ENCODE data around the gene FNDC11.

DNA sequence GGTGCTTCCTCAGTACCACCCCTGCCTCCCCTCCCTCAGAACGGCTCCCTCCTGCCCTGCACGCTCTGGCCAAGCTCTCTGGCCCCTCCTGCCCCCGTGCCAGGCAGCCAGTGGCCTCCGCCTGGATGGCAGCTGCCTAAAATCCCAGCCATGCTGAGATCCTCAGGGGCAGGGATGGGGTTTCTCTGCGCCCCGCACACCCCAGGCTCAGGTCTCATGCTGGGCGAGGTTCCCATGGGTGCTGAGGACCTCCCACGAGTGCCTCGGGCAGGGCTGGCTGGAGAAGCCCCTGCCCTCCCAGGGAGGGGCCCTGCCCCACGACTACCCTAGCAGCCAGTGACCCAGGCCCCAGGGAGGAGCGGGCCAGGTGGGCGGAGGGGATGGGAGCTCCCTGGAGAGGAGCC is 19.5 kb upstream of the FNDC11 start:
- TF ChIP-seq POLR2AphosphoS5 (IDR thresholded peaks at IDR 0.05) (no peak), POLR2A (IDR thresholded peaks at IDR 0.05) (peak; percentile 0), EP300 (IDR thresholded peaks at IDR 0.05; ENCODE audit: low read depth) (no peak)
- TF ChIP-seq, protein P1, sequence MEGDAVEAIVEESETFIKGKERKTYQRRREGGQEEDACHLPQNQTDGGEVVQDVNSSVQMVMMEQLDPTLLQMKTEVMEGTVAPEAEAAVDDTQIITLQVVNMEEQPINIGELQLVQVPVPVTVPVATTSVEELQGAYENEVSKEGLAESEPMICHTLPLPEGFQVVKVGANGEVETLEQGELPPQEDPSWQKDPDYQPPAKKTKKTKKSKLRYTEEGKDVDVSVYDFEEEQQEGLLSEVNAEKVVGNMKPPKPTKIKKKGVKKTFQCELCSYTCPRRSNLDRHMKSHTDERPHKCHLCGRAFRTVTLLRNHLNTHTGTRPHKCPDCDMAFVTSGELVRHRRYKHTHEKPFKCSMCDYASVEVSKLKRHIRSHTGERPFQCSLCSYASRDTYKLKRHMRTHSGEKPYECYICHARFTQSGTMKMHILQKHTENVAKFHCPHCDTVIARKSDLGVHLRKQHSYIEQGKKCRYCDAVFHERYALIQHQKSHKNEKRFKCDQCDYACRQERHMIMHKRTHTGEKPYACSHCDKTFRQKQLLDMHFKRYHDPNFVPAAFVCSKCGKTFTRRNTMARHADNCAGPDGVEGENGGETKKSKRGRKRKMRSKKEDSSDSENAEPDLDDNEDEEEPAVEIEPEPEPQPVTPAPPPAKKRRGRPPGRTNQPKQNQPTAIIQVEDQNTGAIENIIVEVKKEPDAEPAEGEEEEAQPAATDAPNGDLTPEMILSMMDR (IDR thresholded peaks at IDR 0.05) = no peak

Data from transverse colon (tissue), 4 donors.